Stimulated activated naive CD8-positive, alpha-beta T cell treated with anti-CD3 and anti-CD28 coated beads, Interleukin-15, amount 100 ng/mL, for 72 hours (primary cell): ENCODE results near the gene CA10.

Experiments used
- ATAC-seq: fragments of 150-1000 bp; cut with Tn5 transposase; 2 replicates; pipeline ENCODE4 v1.10.0; 2021; ENCODE audit warnings: mild to moderate bottlenecking, moderate library complexity
- DNase-seq, 2 donors: peaks; one replicate each; pipeline ENCODE4 v3.0.0; 2021 to 2022
- H3K27ac Mint-ChIP-seq, 2 donors: one replicate each; pipeline ENCODE4 v1.8.0; 2022; ENCODE audit warnings: mild to moderate bottlenecking in 2 of 2, mixed read lengths in 2 of 2, moderate library complexity in 2 of 2
- H3K27me3 Mint-ChIP-seq: one replicate; pipeline ENCODE4 v1.8.0; 2022; ENCODE audit warnings: mixed read lengths
- H3K4me1 Mint-ChIP-seq: one replicate; pipeline ENCODE4 v1.8.0; 2022; ENCODE audit warnings: mild to moderate bottlenecking, mixed read lengths
- H3K4me3 Mint-ChIP-seq, 2 donors: one replicate each; pipeline ENCODE4 v1.8.0; 2022; ENCODE audit warnings: mild to moderate bottlenecking in 2 of 2, mixed read lengths in 2 of 2, moderate library complexity in 1 of 2
- H3K9me3 Mint-ChIP-seq, 2 donors: one replicate each; pipeline ENCODE4 v1.8.0; 2022; ENCODE audit warnings: mixed read lengths in 2 of 2

Gene CA10

DNA sequence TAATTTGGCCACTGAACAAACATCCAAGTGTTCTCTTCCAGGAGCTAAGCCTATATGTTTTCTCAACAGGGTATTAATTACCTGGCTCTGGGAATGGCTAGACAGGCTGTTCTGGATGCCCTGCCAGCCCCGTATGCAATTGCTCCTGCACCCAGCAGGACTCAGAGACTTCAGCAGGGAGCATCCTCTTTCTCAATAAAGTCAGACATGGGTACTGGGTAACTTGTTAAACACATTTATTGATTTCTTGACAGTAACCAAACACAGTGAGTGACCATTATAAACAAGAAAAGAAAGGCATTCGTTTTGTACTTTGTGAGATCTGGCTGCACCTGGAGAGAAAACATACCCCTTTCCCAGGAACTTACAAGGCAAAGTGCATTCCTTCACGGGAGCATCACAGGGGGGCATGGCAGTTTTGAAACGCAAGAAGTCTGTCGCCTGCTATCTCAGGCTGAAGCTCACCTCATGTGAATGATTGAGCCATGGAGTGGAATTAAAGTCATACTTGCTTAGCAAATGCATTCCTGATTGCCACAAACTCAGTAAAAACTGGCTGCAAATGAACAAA, 528.3 kb downstream of the CA10 start:
- peaks cover 8% of the 10 kb centered on the region for H3K27me3 Mint-ChIP-seq
- DNase-seq (no peak), ATAC-seq (no peak)
- H3K9me3 Mint-ChIP-seq = no peaks in the 10 kb centered on the region
- H3K4me3 Mint-ChIP-seq = no peak overlapping the region
- H3K27ac Mint-ChIP-seq = no peak overlapping the region
- no peaks in the 10 kb centered on the region for H3K4me1 Mint-ChIP-seq

- peaks cover 8% of the 10 kb centered on the region for H3K27me3 Mint-ChIP-seq
- no peak for ATAC-seq
- no peak overlapping the region for H3K27ac Mint-ChIP-seq
- H3K9me3 Mint-ChIP-seq = no peaks in the 10 kb centered on the region
- no peaks in the 10 kb centered on the region for H3K4me1 Mint-ChIP-seq
- no peak overlapping the region for H3K4me3 Mint-ChIP-seq
- no peak for DNase-seq
Measured at GRCh38 chr17:51629232-51629631, 529.3 kb downstream of the CA10 start.

DNA sequence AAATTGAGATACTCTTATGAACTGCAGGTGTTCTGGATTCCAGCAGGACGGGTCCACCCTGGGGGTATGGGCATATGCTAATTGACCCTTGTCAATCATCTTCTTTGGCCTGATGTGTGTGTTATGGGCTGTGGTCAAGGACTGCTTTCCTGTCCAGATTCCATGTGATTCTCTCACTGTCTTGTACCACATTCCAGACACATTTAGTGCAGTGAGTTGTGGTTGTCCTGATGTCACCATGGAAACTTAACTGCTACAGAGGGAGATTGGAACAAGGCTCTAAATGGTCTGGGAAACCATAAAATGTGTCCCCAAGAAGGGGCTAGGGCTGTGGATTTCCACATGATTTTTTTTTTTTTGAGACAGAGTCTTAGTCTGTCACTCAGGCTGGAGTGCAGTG, 530.7 kb downstream of the CA10 start:
- Mint-ChIP-seq H3K27ac (no peak overlapping the region), H3K27me3 (peaks cover 17% of the 10 kb centered on the region)
- ATAC-seq = no peak

GRCh38 chr17:51618476-51618875, 540.0 kb downstream of the CA10 start:
- Mint-ChIP-seq H3K4me1 (no peaks in the 10 kb centered on the region), H3K9me3 (no peaks in the 10 kb centered on the region), H3K27me3 (peaks cover 35% of the 10 kb centered on the region), H3K27ac (no peak overlapping the region), H3K4me3 (no peak overlapping the region)
- DNase-seq = no peak
- ATAC-seq = no peak

More for the DNA sequence above, 530.7 kb downstream of the CA10 start:
- no peak for DNase-seq
- no peaks in the 10 kb centered on the region for H3K9me3 Mint-ChIP-seq
- no peak overlapping the region for H3K4me3 Mint-ChIP-seq
- no peaks in the 10 kb centered on the region for H3K4me1 Mint-ChIP-seq

DNA sequence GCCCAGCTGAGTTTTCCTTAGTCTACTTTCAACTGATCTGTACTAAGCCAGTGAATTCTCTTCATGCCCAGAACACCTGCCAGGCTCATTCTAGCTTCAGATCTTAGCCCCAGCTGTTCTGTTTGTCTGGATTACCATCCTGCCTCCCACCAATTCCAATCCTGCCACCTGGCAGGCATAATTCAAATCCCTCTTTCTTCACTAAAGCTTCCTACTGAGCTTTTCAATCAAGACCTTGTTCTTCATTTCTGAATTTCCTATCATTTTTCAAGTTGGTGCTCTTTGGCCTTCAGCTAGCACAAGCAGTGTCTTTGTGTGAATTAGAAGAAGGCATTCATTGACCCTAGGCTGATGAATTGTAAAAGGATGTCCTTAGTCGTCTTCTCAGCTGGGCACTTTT, 540.5 kb downstream of the CA10 start:
- no peak overlapping the region for H3K27ac Mint-ChIP-seq
- H3K4me1 Mint-ChIP-seq = no peaks in the 10 kb centered on the region
- peaks cover 34% of the 10 kb centered on the region for H3K27me3 Mint-ChIP-seq
- H3K4me3 Mint-ChIP-seq = no peak overlapping the region
- no peak for ATAC-seq
- no peak for DNase-seq
- no peaks in the 10 kb centered on the region for H3K9me3 Mint-ChIP-seq

DNA sequence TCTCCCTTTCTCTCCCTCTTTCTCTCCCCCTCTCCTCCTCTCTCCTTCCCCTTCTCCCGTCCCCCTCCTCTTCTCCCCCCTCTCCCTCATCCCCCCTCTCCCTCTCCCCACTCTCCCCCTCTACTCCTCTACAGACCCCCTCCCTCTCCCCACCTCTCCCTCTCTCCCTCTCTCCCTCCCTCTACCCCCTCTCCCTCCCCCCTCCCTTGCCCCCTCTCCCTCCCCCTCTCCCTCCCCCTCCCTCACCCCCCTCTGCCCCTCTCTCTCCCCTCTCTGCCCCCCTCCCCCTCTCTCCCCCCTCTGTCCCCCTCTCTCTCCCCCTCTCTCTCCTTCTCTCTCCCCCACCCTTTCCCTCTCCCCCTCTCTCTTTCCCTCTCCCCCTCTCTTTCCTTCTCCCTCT, 545.3 kb downstream of the CA10 start:
- peak; percentile 41 for ATAC-seq

GRCh38 chr17:51612692-51613091, 545.8 kb downstream of the CA10 start:
- Mint-ChIP-seq H3K27ac (no peak overlapping the region), H3K9me3 (no peaks in the 10 kb centered on the region), H3K27me3 (peaks cover 12% of the 10 kb centered on the region), H3K4me1 (peaks cover 7% of the 10 kb centered on the region), H3K4me3 (no peak overlapping the region)
- ATAC-seq (peak; percentile 6), DNase-seq (no peak)

More for the DNA sequence above, 545.3 kb downstream of the CA10 start:
- DNase-seq = no peak
- Mint-ChIP-seq H3K27me3 (peaks cover 18% of the 10 kb centered on the region), H3K9me3 (no peaks in the 10 kb centered on the region), H3K27ac (no peak overlapping the region), H3K4me3 (no peak overlapping the region), H3K4me1 (peaks cover 7% of the 10 kb centered on the region)

GRCh38 chr17:51611585-51611984, 546.9 kb downstream of the CA10 start:
- no peak overlapping the region for H3K4me3 Mint-ChIP-seq
- no peak for ATAC-seq
- no peak for DNase-seq
- H3K27ac Mint-ChIP-seq = peak overlapping the region in 1 of 2 donors; percentile 64
- peaks cover 7% of the 10 kb centered on the region for H3K4me1 Mint-ChIP-seq
- peaks cover 7% of the 10 kb centered on the region for H3K27me3 Mint-ChIP-seq
- H3K9me3 Mint-ChIP-seq = no peaks in the 10 kb centered on the region

DNA sequence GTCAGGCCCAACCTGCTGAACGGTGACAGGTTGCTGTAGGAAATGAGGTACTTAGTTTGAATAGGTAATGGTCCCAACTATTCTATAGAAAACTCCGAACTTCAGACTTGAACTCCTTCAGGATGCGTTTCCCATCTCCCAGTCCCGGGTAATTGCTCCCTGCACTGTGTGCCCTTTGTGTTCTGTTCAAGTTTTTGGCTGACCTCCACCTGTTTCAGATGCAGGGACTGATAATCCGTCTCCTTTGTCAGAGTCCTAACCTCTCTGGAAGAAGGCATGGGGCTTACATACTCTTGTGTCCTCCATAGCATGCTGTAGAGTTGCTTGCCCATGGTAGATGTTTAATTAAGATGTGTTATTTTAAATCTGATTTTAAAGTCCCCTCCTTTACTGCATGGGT, 547.7 kb downstream of the CA10 start:
- Mint-ChIP-seq H3K27ac (peak overlapping the region in 1 of 2 donors; percentile 92), H3K4me3 (no peak overlapping the region), H3K27me3 (peaks cover 7% of the 10 kb centered on the region), H3K4me1 (peaks cover 7% of the 10 kb centered on the region), H3K9me3 (no peaks in the 10 kb centered on the region)
- ATAC-seq (no peak), DNase-seq (no peak)

DNA sequence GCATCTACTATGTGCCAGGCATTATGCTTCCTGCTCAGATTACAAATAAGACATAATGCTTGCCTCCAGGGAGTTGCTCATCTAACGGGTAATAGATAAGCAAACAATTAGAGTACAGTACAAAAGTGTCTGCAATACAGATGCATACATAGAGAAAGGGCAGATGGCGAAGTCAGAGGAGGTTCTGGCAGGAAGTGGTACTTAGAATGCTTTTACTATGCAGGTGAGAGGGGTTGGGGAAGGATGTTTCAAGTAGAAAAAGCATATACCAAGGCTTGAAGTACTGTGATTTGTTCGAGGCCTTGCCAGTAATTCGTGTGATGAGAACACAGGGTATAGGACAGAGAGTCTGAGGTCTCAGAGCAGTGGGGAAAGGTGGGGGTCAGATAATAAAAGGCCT, 548.4 kb downstream of the CA10 start:
- H3K27me3 Mint-ChIP-seq = peaks cover 3% of the 10 kb centered on the region
- peaks cover 7% of the 10 kb centered on the region for H3K4me1 Mint-ChIP-seq
- no peak for ATAC-seq
- no peaks in the 10 kb centered on the region for H3K9me3 Mint-ChIP-seq
- DNase-seq = no peak
- H3K4me3 Mint-ChIP-seq = no peak overlapping the region
- H3K27ac Mint-ChIP-seq = no peak overlapping the region

- H3K27ac Mint-ChIP-seq = no peak overlapping the region
- peaks cover 7% of the 10 kb centered on the region for H3K4me1 Mint-ChIP-seq
- H3K4me3 Mint-ChIP-seq = no peak overlapping the region
- H3K9me3 Mint-ChIP-seq = no peaks in the 10 kb centered on the region
- ATAC-seq = no peak
- no peaks in the 10 kb centered on the region for H3K27me3 Mint-ChIP-seq
- DNase-seq = no peak
Measured at GRCh38 chr17:51608251-51608933, 550.1 kb downstream of the CA10 start.

DNA sequence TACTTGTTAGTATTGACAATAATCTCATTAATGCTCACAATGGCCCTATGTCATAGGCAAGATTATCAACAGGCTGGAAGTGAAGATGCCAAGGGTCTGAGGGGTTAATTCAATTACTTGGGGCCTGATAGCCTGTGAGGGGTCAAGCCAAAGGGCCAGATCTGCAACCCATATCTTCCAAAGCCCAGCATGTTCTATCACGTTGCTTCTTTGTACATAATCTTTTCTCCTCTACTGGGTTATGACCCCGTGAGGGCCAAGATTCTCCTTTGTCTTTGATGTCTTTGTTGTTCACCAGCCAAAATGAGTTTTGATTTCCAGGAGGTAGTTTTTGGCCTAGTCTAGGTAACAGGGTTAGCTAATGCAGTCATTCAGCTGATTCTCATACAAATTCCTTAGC, 551.0 kb downstream of the CA10 start:
- no peak for ATAC-seq
- H3K27ac Mint-ChIP-seq = no peak overlapping the region

DNA sequence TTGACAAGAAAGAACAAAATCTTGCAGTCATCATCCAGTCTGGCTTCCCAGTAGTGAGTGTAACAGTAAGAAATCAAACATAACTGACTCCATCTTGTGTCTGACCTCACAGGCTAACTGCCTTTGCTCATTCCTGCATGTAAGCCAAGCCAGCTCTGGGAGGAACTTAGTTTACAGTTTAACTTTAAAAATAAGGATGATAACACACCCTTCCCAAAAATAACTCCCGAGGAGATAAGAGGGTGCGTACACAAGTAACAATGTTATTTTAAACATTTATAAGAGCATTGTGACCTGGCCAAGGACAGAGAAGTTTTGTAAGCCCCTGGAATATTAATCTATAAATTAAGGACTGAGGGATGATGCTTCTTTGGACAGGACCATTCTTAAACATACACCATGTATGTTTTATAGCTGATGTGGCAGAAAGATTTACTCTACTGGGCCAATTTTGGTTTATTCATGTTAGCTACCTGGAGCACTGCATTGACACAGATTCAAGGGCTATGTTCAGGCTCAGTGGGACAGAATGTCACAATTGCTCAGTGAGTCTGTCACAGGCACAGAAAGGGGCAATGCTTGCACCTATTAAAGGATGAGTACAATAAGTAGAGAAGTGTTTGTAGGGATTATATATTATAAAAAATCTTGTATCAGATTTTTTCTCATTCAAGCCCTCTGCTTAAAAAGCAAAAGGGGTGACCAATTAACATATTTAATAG, 554.1 kb downstream of the CA10 start:
- no peaks in the 10 kb centered on the region for H3K9me3 Mint-ChIP-seq
- no peak for DNase-seq
- no peak overlapping the region for H3K4me3 Mint-ChIP-seq
- no peak overlapping the region for H3K27ac Mint-ChIP-seq
- H3K27me3 Mint-ChIP-seq = no peaks in the 10 kb centered on the region
- no peaks in the 10 kb centered on the region for H3K4me1 Mint-ChIP-seq
- ATAC-seq = no peak

More for the DNA sequence above, 551.0 kb downstream of the CA10 start:
- H3K4me1 Mint-ChIP-seq = peaks cover 7% of the 10 kb centered on the region
- no peaks in the 10 kb centered on the region for H3K27me3 Mint-ChIP-seq
- H3K4me3 Mint-ChIP-seq = no peak overlapping the region
- no peak for DNase-seq
- no peaks in the 10 kb centered on the region for H3K9me3 Mint-ChIP-seq

DNA sequence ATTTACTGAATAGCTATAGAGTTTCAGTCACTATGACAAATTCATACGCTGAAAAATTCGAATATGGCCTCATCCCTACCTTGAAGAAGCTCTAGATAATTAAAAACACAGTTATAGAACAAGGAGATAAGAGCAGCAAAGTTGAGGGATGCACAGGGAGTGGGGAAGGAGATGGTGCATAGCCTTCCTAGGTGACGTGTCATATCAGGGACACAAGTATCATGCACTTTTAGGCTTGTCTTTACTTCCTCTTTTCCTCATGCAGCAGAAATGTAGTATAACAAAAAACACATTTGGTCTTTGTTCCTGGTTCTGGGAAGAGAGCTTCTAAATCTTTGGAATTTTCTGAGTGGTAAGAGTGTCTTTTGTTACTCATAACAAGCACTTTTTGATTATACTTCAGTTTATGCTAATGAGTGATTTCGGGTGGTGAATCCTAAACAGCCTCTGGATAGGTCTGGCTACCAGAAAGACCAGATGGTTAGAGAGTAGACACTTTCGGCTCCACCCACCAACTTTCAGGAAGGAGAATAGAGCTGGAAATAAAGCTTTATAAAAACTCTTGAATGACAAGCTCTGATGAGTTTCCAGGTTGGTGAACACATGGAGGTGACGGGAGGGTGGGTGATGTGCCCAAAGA, 556.8 kb downstream of the CA10 start:
- ATAC-seq = no peak

DNA sequence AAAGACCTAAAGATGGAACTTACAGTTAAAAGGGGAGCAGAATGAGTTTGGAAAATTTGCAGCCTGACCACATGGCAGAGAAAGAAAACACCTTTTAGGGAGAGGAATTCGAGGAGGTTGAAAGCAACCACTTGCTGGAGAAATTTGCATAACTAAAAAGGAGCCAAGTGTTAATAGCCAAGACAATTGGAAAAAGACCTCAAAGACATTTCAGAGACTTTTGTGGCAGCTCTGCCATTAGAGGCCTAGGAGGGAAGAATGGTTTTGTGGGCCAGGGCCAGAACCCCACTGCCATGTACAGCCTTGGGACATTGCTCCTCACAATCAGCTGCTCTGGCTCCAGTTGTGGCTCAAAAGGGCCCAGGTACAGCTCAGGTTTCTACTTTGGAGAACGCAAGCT, 559.7 kb downstream of the CA10 start:
- DNase-seq (no peak), ATAC-seq (no peak)
- no peaks in the 10 kb centered on the region for H3K9me3 Mint-ChIP-seq
- no peak overlapping the region for H3K27ac Mint-ChIP-seq
- no peaks in the 10 kb centered on the region for H3K4me1 Mint-ChIP-seq
- H3K27me3 Mint-ChIP-seq = no peaks in the 10 kb centered on the region
- H3K4me3 Mint-ChIP-seq = no peak overlapping the region

More for the DNA sequence above, 556.8 kb downstream of the CA10 start:
- Mint-ChIP-seq H3K27me3 (no peaks in the 10 kb centered on the region), H3K4me3 (no peak overlapping the region), H3K9me3 (no peaks in the 10 kb centered on the region), H3K27ac (peak overlapping the region in 1 of 2 donors; percentile 32), H3K4me1 (no peaks in the 10 kb centered on the region)
- no peak for DNase-seq

GRCh38 chr17:51597345-51597744, 561.2 kb downstream of the CA10 start:
- Mint-ChIP-seq H3K9me3 (no peaks in the 10 kb centered on the region), H3K27me3 (no peaks in the 10 kb centered on the region), H3K4me1 (no peaks in the 10 kb centered on the region), H3K27ac (no peak overlapping the region), H3K4me3 (no peak overlapping the region)
- ATAC-seq = no peak
- no peak for DNase-seq
